DLD1 (cell line): Measurements from ENCODE around the gene NFIX.

Source experiments
- in situ Hi-C: cut with HindIII; loops from 2 replicates; pipeline ENCODE4 v1.10.0; 2017; ENCODE audit warnings: low sequenced_read_pairs

The NFIX gene

DNA sequence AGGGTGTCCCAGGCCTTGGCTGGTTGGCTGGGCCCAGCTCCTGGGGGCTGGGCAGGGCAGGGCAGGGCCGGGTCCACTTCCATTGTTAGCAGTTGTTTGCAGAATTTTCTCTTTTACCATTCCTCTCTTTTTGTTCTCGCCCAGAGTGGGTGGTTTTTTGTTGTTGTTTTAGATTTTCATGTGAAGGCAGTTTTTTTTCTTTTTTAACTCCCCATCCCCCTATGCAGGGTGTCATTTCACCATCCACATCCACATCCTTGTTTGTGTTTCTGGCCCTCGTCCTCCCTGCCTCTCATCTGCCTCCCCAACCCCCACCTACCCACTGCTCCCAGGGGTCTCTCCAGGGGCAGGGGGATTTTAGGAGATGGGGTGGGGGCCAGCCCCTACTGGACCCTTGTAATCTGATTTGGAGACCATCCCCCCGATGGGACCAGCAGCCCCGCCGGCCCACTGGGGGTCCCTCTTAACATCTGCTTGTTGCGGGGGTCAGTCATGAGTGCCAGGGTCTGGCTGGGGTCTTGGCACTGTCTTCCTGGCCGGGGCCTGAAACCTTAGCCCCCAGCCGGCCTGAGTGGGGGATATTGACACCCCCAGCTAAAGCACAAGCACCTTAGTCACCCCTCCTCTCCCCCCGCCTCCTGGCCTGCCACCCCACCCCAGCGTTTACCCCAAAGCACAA, 144.5 kb downstream of the NFIX start:
- in situ Hi-C loops, result no loop called here

- in situ Hi-C loops, result no loop called here
Observed at GRCh38 chr19:13146763-13147563, 151.7 kb downstream of the NFIX start.
